ENCODE data around the gene TCTN3. TPM values are rescaled to one million over a fixed set of nuclear protein-coding genes. Genes with fewer than 3 reads are reported as not detected.

TCTN3 gene
- total and polyA plus RNA-seq, 2 of the 13 experiments (the other 11 are each of a cell fraction or from before 2014, with no cell fraction given), result 53.3 to 60.0 TPM

- TF ChIP-seq TBX2 (CRISPR knock-in tag; IDR thresholded peaks at IDR 0.05; ENCODE audit: borderline replicate concordance) (peak; percentile 85), RFXAP (CRISPR knock-in tag; IDR thresholded peaks at IDR 0.05; ENCODE audit: borderline replicate concordance) (peak; percentile 77), NFAT5 (CRISPR knock-in tag; IDR thresholded peaks at IDR 0.05) (no peak), NFYC (CRISPR knock-in tag; IDR thresholded peaks at IDR 0.05) (0 out of 2 replicates have a peak, but pooled peaks have one; percentile 29), ATRX (CRISPR knock-in tag; IDR thresholded peaks at IDR 0.05; ENCODE audit: borderline replicate concordance) (no peak), MXD3 (CRISPR knock-in tag; IDR thresholded peaks at IDR 0.05) (peak; percentile 84), KLF15 (CRISPR knock-in tag; IDR thresholded peaks at IDR 0.05; ENCODE audit: borderline replicate concordance) (peak; percentile 43; the same call in 1 of the 2 replicates), ZNF570 (CRISPR knock-in tag; IDR thresholded peaks at IDR 0.05; ENCODE audit: borderline replicate concordance) (no peak), TFDP1 (CRISPR knock-in tag; IDR thresholded peaks at IDR 0.05; ENCODE audit: borderline replicate concordance) (peak; percentile 75), ZNF747 (CRISPR knock-in tag; IDR thresholded peaks at IDR 0.05; ENCODE audit: borderline replicate concordance) (no peak), PHF21A (CRISPR knock-in tag; IDR thresholded peaks at IDR 0.05) (peak; percentile 74; the same call in 1 of the 2 replicates), DBP (CRISPR knock-in tag; IDR thresholded peaks at IDR 0.05; ENCODE audit: not compliant biosample characterization) (peak; percentile 74), ZNF740 (CRISPR knock-in tag; IDR thresholded peaks at IDR 0.05) (peak; percentile 46; the same call in 1 of the 2 replicates), ZNF451 (CRISPR knock-in tag; IDR thresholded peaks at IDR 0.05) (peak; percentile 51; the same call in 1 of the 2 replicates), ZNF704 (CRISPR knock-in tag; IDR thresholded peaks at IDR 0.05; ENCODE audit: borderline replicate concordance) (peak; percentile 80), PRPF4 (IDR thresholded peaks at IDR 0.05; ENCODE audit: low read depth, low read length, poor library complexity, severe bottlenecking) (no peak), ZNF333 (CRISPR knock-in tag; IDR thresholded peaks at IDR 0.05; ENCODE audit: borderline replicate concordance) (peak; percentile 43; the same call in 1 of the 2 replicates), ZNF788 (CRISPR knock-in tag; IDR thresholded peaks at IDR 0.05; ENCODE audit: borderline replicate concordance) (peak; percentile 87; the same call in 1 of the 2 replicates)
Measured at GRCh38 chr10:95656291-95657164, 37.2 kb downstream of the TCTN3 start, which contains the start of gene ALDH18A1 (continued).

Data from HepG2 (cell line).